H1 (cell line): ENCODE measurements around the gene CELA2A. TPM values are rescaled to one million over a fixed set of nuclear protein-coding genes. Genes with fewer than 3 reads are reported as not detected.

ENCODE experiments used
- CTCF ChIA-PET: fragments of 300-600 bp; sonication (Branson Sonifier 250); formaldehyde crosslinking; loops from one replicate; lab custom pipeline; 2021; ENCODE audit not compliant: partially characterized antibody; lab: Charles Lee
- POLR2A ChIA-PET: fragments of 300-600 bp; sonication (Branson Sonifier 250); formaldehyde crosslinking; loops from one replicate; lab custom pipeline; 2021; ENCODE audit warnings: inconsistent platforms; ENCODE audit not compliant: partially characterized antibody; lab: Charles Lee
- DNase-seq, 2 experiments: peaks; one replicate each; pipeline versions ENCODE4 v3.0.0 to v3.0.0-alpha.2; 2010 to 2022; ENCODE audit warnings: low spot score in 2 of 2, low read depth in 1 of 2, mixed read lengths in 1 of 2
- FAIRE-seq: peaks from 2 replicates; lab custom pipeline; 2011; peaks lifted over from hg19 to GRCh38; lab: Jason Lieb, UNC
- H2AFZ ChIP-seq: 2 replicates; pipeline ENCODE4 v1.8.1; 2012; ENCODE audit warnings: low read length, inconsistent platforms
- H2AK5ac ChIP-seq: 2 replicates; pipeline ENCODE4 v1.6.1; 2013; ENCODE audit warnings: low read depth, low read length
- H2BK120ac ChIP-seq: replicated peaks from 2 replicates; pipeline ENCODE3; 2013; ENCODE audit warnings: low read depth, low read length, inconsistent platforms
- H2BK12ac ChIP-seq: 2 replicates; pipeline ENCODE4 v1.6.1; 2013; ENCODE audit warnings: low read depth, low read length
- H2BK15ac ChIP-seq: 2 replicates; pipeline ENCODE4 v1.6.1; 2013; ENCODE audit warnings: low read length
- H2BK20ac ChIP-seq: 2 replicates; pipeline ENCODE4 v1.6.1; 2013; ENCODE audit warnings: low read length
- H2BK5ac ChIP-seq: 2 replicates; pipeline ENCODE4 v1.6.1; 2013; ENCODE audit warnings: low read depth, low read length
- H3K14ac ChIP-seq: 2 replicates; pipeline ENCODE4 v1.6.1; 2013; ENCODE audit warnings: inconsistent platforms; ENCODE audit not compliant: insufficient read length
- H3K18ac ChIP-seq: 2 replicates; pipeline ENCODE4 v1.6.1; 2013; ENCODE audit warnings: low read length; ENCODE audit errors: extremely low read depth
- H3K23ac ChIP-seq: 2 replicates; pipeline ENCODE4 v1.6.1; 2013; ENCODE audit warnings: inconsistent platforms; ENCODE audit not compliant: insufficient read length
- H3K23me2 ChIP-seq: 2 replicates; pipeline ENCODE4 v1.6.1; 2013; ENCODE audit warnings: low read depth, low read length
- H3K27ac ChIP-seq: 2 replicates; pipeline ENCODE4 v1.6.1; 2011; ENCODE audit warnings: low read depth, low read length, inconsistent platforms
- H3K27me3 ChIP-seq, 4 experiments: replicated peaks in 1 of 4; 1 replicate in 1 of 4; 2 replicates in 3 of 4; pipeline versions ENCODE4 v1.6.1 to v1.8.1; 2011 to 2013; ENCODE audit warnings: low read length in 3 of 4, mild to moderate bottlenecking in 3 of 4, inconsistent platforms in 2 of 4, mixed read lengths in 2 of 4, moderate library complexity in 1 of 4; ENCODE audit not compliant: control insufficient read depth in 3 of 4, insufficient read depth in 3 of 4; ENCODE audit errors: extremely low read depth in 1 of 4
- H3K36me3 ChIP-seq, 4 experiments: 2 replicates each; pipeline versions ENCODE4 v1.6.1 to v1.8.1; 2011 to 2013; ENCODE audit warnings: mild to moderate bottlenecking in 4 of 4, low read length in 3 of 4, moderate library complexity in 2 of 4, control low read depth in 1 of 4, inconsistent platforms in 1 of 4; ENCODE audit not compliant: insufficient read depth in 4 of 4, control insufficient read depth in 2 of 4
- H3K4ac ChIP-seq: replicated peaks from 2 replicates; pipeline ENCODE3; 2013; ENCODE audit warnings: low read length, low read depth, mixed read lengths, inconsistent platforms; ENCODE audit not compliant: insufficient read length
- H3K4me1 ChIP-seq, 4 experiments: replicated peaks in 1 of 4; 1 replicate in 1 of 4; 2 replicates in 3 of 4; pipeline versions ENCODE4 v1.6.1 to v1.8.1; 2011 to 2013; ENCODE audit warnings: low read length in 3 of 4, inconsistent platforms in 2 of 4, mixed read lengths in 1 of 4; ENCODE audit not compliant: insufficient read depth in 4 of 4, control insufficient read depth in 3 of 4
- H3K4me2 ChIP-seq, 2 experiments: 2 replicates each; pipeline versions ENCODE4 v1.6.1 to v1.8.1; 2011 to 2013; ENCODE audit warnings: low read depth in 2 of 2, low read length in 2 of 2, control low read depth in 1 of 2, inconsistent platforms in 1 of 2, mild to moderate bottlenecking in 1 of 2; ENCODE audit not compliant: insufficient read depth in 1 of 2
- H3K4me3 ChIP-seq, 4 experiments: fragments of 200-600, 300-600 bp in 1 of 4; sonication (generic), shearing (Covaris generic), sonication (Bioruptor Twin) in 1 of 4; 2 replicates each; pipeline versions ENCODE4 v1.5.1 to v1.8.1; 2011 to 2016; ENCODE audit warnings: low read length in 4 of 4, low read depth in 3 of 4, control low read depth in 2 of 4, inconsistent platforms in 2 of 4, mild to moderate bottlenecking in 2 of 4, mixed read lengths in 1 of 4, moderate library complexity in 1 of 4; ENCODE audit not compliant: insufficient read depth in 2 of 4; ENCODE audit errors: extremely low read depth in 1 of 4
- H3K56ac ChIP-seq: replicated peaks from 2 replicates; pipeline ENCODE3; 2013; ENCODE audit warnings: low read depth, mild to moderate bottlenecking, mixed read lengths, low read length, inconsistent platforms; ENCODE audit not compliant: insufficient read length
- H3K79me1 ChIP-seq: 2 replicates; pipeline ENCODE4 v1.6.1; 2013; ENCODE audit warnings: low read depth, low read length, control low read depth
- H3K79me2 ChIP-seq, 2 experiments: 2 replicates each; pipeline versions ENCODE4 v1.6.1 to v1.8.1; 2012 to 2013; ENCODE audit warnings: low read length in 2 of 2, mild to moderate bottlenecking in 2 of 2, inconsistent platforms in 1 of 2; ENCODE audit not compliant: insufficient read depth in 2 of 2, control insufficient read depth in 1 of 2
- H3K9ac ChIP-seq, 4 experiments: replicated peaks in 1 of 4; 1 replicate in 1 of 4; 2 replicates in 3 of 4; pipeline versions ENCODE4 v1.6.1 to v1.8.1; 2011 to 2013; ENCODE audit warnings: low read depth in 3 of 4, low read length in 3 of 4, control low read depth in 2 of 4, mild to moderate bottlenecking in 2 of 4, moderate library complexity in 2 of 4, inconsistent platforms in 1 of 4; ENCODE audit errors: extremely low read depth in 1 of 4
- H3K9me3 ChIP-seq, 2 experiments: 2 replicates each; pipeline versions ENCODE4 v1.6.1 to v1.8.1; 2012 to 2013; ENCODE audit warnings: mild to moderate bottlenecking in 2 of 2, moderate library complexity in 2 of 2, control low read depth in 1 of 2, inconsistent platforms in 1 of 2, low read depth in 1 of 2, low read length in 1 of 2, mixed read lengths in 1 of 2; ENCODE audit not compliant: insufficient read depth in 2 of 2
- H4K20me1 ChIP-seq, 2 experiments: replicated peaks in 1 of 2; 2 replicates each; pipeline versions ENCODE3 to v1.8.1; 2011 to 2013; ENCODE audit warnings: inconsistent platforms in 2 of 2, low read length in 2 of 2, mild to moderate bottlenecking in 1 of 2; ENCODE audit not compliant: insufficient read depth in 2 of 2, control insufficient read depth in 1 of 2
- H4K5ac ChIP-seq: 2 replicates; pipeline ENCODE4 v1.6.1; 2013; ENCODE audit warnings: low read length, low read depth, mixed read lengths, inconsistent platforms; ENCODE audit not compliant: insufficient read length
- H4K8ac ChIP-seq: 2 replicates; pipeline ENCODE4 v1.8.0; 2013; ENCODE audit warnings: mild to moderate bottlenecking, moderate library complexity, low read length, inconsistent platforms; ENCODE audit not compliant: insufficient read depth; ENCODE audit errors: extremely low read depth
- H4K91ac ChIP-seq: replicated peaks from 2 replicates; pipeline ENCODE3; 2013; ENCODE audit warnings: low read length, mixed read lengths, inconsistent platforms; ENCODE audit not compliant: insufficient read length
- ASH2L ChIP-seq: fragments of 200-600, 300-600 bp; sonication (generic); IDR thresholded peaks from one replicate; pipeline ENCODE4 v1.7.1; 2017; ENCODE audit warnings: low read length
- MAFK ChIP-seq: IDR thresholded peaks from 2 replicates; pipeline ENCODE4 v1.6.1; 2012; ENCODE audit warnings: low read depth, mild to moderate bottlenecking, improper control_type of control experiment, low read length
- PHF8 ChIP-seq: fragments of 200-600 bp; sonication (generic); conservative IDR thresholded peaks from 2 replicates; pipeline ENCODE4 v1.7.1; 2012; ENCODE audit warnings: low read depth, mild to moderate bottlenecking, inconsistent platforms, low read length, moderate library complexity
- RXRA ChIP-seq: IDR thresholded peaks from 2 replicates; pipeline ENCODE4 v1.6.1; 2011; ENCODE audit warnings: low read depth, mild to moderate bottlenecking, low read length, moderate library complexity; ENCODE audit not compliant: insufficient read depth
- SIX5 ChIP-seq: IDR thresholded peaks from 2 replicates; pipeline ENCODE4 v1.6.1; 2011; ENCODE audit warnings: mild to moderate bottlenecking, low read depth, low read length
- SRF ChIP-seq: IDR thresholded peaks from 2 replicates; pipeline ENCODE4 v1.6.1; 2011; ENCODE audit warnings: mild to moderate bottlenecking, low read depth, low read length, moderate library complexity
- WGBS, 2 experiments: shearing (Covaris generic) in 1 of 2; methylation state at CpG; one replicate each; pipeline versions ENCODE4 v1.1.6 to v1.1.7; 2013 to 2015; ENCODE audit warnings: low lambda C conversion rate in 2 of 2, mixed read lengths in 2 of 2, inconsistent platforms in 1 of 2, low coverage in 1 of 2, missing lambda C conversion rate in 1 of 2; ENCODE audit not compliant: insufficient replicate concordance in 2 of 2, insufficient coverage in 1 of 2, insufficient read length in 1 of 2; ENCODE audit errors: extremely low coverage in 1 of 2, missing lambda C conversion rate in 1 of 2; 5-methylcytosine and 5-hydroxymethylcytosine counted together
- polyA plus RNA-seq, 7 experiments: library from polyadenylated mRNA; depleted of rRNA in 3 of 7; stranded (reverse) in 5 of 7; unstranded in 2 of 7; fragments of >200 nt in 5 of 7; fragments of 200-250 nt in 2 of 7; gene quantifications; 1 replicate in 5 of 7; 2 replicates in 1 of 7; 4 replicates in 1 of 7; pipeline versions ENCODE4 v1.2.1 to v1.2.3, GENCODE V29; 2011 to 2013; ENCODE audit warnings: missing spikeins in 2 of 7, mixed read lengths in 2 of 7
- total RNA-seq: library from RNA; stranded (reverse); fragmentation: NEBNext Ultra II Directional; extraction: Animal tissue kit (Norgen Biotek cat#: 25700); gene quantifications from 2 replicates; pipeline ENCODE4 v1.2.1, GENCODE V29; 2021
- TF ChIP-seq, protein P1 (sequence below): IDR thresholded peaks from 2 replicates; pipeline ENCODE4 v1.6.1; 2011; ENCODE audit warnings: low read length, improper control_type of control experiment

CELA2A gene
- total and polyA plus RNA-seq, 2 of the 8 experiments (the other 6 are each of a cell fraction or from before 2014, with no cell fraction given), result not detected

DNA sequence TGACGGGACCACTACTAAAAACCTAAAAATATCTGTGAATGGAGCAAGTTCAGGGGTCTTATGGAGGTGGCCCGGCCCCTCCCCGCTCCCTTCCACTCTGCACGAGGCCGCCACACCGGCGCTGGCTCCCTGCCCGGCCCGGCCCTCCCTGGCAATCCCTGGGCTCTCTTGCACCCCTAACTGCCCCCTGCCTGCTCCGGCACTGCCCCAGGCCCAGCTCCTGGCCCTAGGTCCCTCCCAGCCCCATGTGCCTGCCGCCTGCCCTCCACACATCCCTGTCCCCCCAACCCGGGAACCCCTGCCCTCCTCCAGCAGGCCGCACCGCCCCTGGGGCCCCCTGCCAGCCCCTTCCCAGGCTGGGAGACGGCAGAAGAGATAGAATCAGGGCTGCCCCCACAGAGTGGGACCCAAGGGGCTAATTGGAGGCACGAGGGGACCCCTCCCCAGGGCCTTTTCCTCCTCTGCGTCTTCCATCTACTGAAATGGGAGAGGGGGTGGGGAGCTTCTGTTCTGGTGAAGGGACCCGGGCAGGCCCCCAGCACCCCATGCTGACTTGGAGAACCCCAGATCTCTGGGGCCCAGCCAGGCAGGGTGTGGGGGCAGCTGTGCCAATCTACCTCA, 27.6 kb upstream of the CELA2A start:
- ChIA-PET POLR2A (no interaction called here), CTCF (interaction anchor here (0.6 to 16.9 kb wide), 7 partner anchors 14 to 1523 kb away, joined by 3 to 170 read pairs (median 4); no protein-coding TSS in a partner anchor)
- Histone ChIP-seq H3K79me2 (no peaks in the 10 kb centered on the region), H3K27me3 (no peaks in the 10 kb centered on the region; a peak in 1 of 7 replicates), H3K14ac (no peak overlapping the region), H3K79me1 (no peaks in the 10 kb centered on the region), H2AFZ (no peak overlapping the region), H3K4me2 (no peak overlapping the region), H4K20me1 (peaks cover 0 to 2% of the 10 kb centered on the region in 2 experiments), H2BK5ac (no peak overlapping the region), H2BK15ac (no peak overlapping the region), H2BK120ac (no peak overlapping the region), H2BK12ac (no peak overlapping the region), H3K4ac (no peak overlapping the region), H3K27ac (no peak overlapping the region), H4K91ac (no peak overlapping the region), H3K23me2 (no peaks in the 10 kb centered on the region), H3K56ac (no peak overlapping the region), H3K23ac (no peak overlapping the region), H2AK5ac (no peak overlapping the region), H4K8ac (no peak overlapping the region), H3K9ac (no peak overlapping the region), H2BK20ac (no peak overlapping the region), H3K9me3 (no peaks in the 10 kb centered on the region), H3K36me3 (no peaks in the 10 kb centered on the region; a peak in 2 of 8 replicates), H3K4me1 (peaks cover 0 to 7% (median 3%) of the 10 kb centered on the region in 4 experiments; a peak in 5 of 7 replicates), H3K18ac (no peak overlapping the region), H3K4me3 (no peak overlapping the region), H4K5ac (no peak overlapping the region)
- FAIRE-seq (no peak), DNase-seq (no peak)
- WGBS, 2 experiments, result 76% methylated on average over 7 of the region's 18 CpGs; no CpG with 5 or more reads in 1 of the 2 experiments
- no peak for TF ChIP-seq RXRA
- TF ChIP-seq PHF8, result no peak
- no peak for TF ChIP-seq MAFK
- TF ChIP-seq SIX5, result no peak
- TF ChIP-seq, protein P1, sequence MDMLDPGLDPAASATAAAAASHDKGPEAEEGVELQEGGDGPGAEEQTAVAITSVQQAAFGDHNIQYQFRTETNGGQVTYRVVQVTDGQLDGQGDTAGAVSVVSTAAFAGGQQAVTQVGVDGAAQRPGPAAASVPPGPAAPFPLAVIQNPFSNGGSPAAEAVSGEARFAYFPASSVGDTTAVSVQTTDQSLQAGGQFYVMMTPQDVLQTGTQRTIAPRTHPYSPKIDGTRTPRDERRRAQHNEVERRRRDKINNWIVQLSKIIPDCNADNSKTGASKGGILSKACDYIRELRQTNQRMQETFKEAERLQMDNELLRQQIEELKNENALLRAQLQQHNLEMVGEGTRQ, result no peak
- no peak for TF ChIP-seq ASH2L
- TF ChIP-seq SRF, result no peak
